ENCODE measurements around the gene KCNA2. TPM values are rescaled to one million over a fixed set of nuclear protein-coding genes. Genes with fewer than 3 reads are reported as not detected.

KCNA2 gene
- total RNA-seq, result under 1 TPM; 0.04 to 0.08 TPM

DNA sequence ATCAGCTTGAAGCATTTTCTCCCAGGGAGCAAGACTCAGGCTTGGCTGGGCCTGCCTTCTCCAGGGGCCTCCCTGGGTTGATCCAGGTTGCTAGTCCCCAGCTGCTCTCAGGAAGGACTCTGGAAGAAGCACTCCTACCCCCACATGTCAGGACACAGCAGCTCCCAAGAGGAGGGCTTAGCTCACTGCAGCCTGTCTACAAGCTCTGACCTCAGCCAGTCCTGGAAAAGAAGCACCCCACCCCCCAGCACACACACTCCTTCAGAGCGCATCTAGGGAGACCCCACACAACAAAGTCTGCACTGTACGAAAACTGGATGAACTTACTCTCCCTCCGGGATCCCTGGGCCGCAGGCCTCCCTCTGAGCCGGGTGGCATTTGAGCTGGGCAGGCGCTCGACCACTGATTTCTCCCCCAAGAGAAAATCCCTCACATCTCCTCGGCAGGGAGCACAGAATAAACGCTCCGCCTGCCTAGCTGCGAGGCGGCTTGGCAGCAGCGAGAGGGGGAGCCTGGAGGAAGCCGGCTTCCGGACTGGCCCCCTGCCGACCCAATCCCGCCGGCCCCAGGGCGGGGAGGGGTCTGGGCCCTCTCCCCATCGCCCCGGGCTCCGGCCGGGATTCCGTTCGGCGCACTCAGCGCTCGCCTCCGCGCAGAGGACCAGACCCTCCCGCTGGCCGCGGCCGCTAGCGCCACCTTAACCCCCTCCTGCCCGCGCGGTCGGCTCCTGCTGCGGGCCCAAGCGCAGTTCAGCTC is at the start of gene KCNA2:
TSS of gene KCNA2 (minus strand) at position 458 of the 756 bp plus-strand sequence. CDS start 1,576 bp downstream, outside the sequence.
- Mint-ChIP-seq H3K4me1 (peaks cover 9% of the 10 kb centered on the region), H3K27ac (no peak within 1 kb of the TSS), H3K36me3 (no peaks in the 10 kb centered on the region), H3K27me3 (peaks cover 56% of the 10 kb centered on the region), H3K4me3 (peak within 1 kb of the TSS; percentile 76), H3K9me3 (no peaks in the 10 kb centered on the region)
- DNase-seq, result no peak

DNA sequence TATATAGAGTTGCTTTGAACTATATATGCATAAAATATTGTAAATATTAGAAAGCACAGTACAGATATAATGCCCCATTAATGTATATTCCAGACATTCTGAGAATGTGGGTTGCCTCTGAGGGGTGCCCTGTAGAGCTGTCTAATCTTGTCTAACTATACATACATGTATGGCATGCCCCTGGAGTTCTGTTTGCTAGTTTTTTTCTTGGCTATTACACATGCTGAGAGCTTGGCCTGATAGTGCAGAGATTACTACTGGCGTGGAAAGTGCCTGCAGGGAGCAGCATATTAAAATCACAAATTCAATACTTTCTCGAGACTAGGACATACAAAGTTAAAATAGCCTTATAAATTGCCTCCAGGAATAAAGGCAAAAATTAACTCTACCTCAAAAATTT is 44.5 kb upstream of the KCNA2 start:
- Mint-ChIP-seq H3K4me1 (peaks cover 21% of the 10 kb centered on the region), H3K27ac (no peak overlapping the region), H3K9me3 (no peaks in the 10 kb centered on the region), H3K27me3 (no peaks in the 10 kb centered on the region), H3K36me3 (peaks cover 13% of the 10 kb centered on the region), H3K4me3 (no peak overlapping the region)
- no peak for DNase-seq

DNA sequence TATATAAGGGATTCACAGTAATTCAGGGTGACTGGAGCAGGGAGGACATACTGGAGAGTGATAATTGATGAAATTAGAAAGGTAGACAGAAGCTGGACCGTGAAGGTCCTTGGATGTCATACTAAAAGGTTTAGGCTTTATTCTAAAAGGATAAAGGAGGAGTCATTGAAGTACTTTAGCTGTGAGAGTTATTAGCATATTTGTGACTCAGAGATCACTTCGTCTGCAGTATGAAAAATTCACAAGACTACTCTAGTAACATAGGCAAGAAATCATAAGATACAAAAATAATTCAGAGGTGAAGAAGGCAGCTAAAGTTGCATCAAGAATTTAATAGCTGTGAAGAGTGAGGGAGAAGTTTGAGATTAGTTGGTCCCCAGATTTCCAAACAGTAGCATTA is 42.3 kb upstream of the KCNA2 start:
- Mint-ChIP-seq H3K9me3 (no peaks in the 10 kb centered on the region), H3K4me1 (peaks cover 31% of the 10 kb centered on the region), H3K4me3 (no peak overlapping the region), H3K27ac (no peak overlapping the region), H3K36me3 (peaks cover 9% of the 10 kb centered on the region), H3K27me3 (no peaks in the 10 kb centered on the region)
- no peak for DNase-seq

GRCh38 chr1:110647254-110647891 is 41.2 kb upstream of the KCNA2 start:
- no peak for DNase-seq
- H3K27me3 Mint-ChIP-seq, result no peaks in the 10 kb centered on the region
- H3K27ac Mint-ChIP-seq, result no peak overlapping the region
- peak overlapping the region; percentile 35 for H3K4me3 Mint-ChIP-seq
- H3K36me3 Mint-ChIP-seq, result peaks cover 6% of the 10 kb centered on the region
- H3K4me1 Mint-ChIP-seq, result peaks cover 33% of the 10 kb centered on the region
- H3K9me3 Mint-ChIP-seq, result no peaks in the 10 kb centered on the region

- H3K9me3 Mint-ChIP-seq, result peaks cover 2% of the 10 kb centered on the region
- no peak overlapping the region for H3K4me3 Mint-ChIP-seq
- peak overlapping the region; percentile 74 for H3K27ac Mint-ChIP-seq
- peaks cover 2% of the 10 kb centered on the region for H3K36me3 Mint-ChIP-seq
- no peak for DNase-seq
- peaks cover 41% of the 10 kb centered on the region for H3K4me1 Mint-ChIP-seq
- H3K27me3 Mint-ChIP-seq, result no peaks in the 10 kb centered on the region
Observed at GRCh38 chr1:110645821-110646735, 39.9 kb upstream of the KCNA2 start.

DNA sequence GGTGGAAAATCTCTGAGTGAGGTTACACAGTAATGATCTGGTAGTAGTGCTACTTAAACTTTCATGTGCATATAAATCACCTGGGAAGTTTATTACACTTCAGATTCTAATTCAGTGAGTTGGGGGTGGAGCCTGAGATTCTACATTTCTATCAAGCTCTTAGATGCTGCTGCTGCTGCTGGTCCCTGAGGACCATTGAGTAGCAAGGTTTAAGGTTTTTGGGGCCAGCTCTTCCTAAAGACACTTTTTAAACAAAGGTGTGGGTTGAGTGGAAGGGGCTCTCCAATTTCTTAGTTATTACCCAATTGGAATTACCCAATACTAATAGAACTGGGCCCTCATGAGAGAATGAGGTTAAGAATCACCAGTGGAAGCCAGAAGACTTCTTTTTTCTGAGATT is 39.1 kb upstream of the KCNA2 start:
- no peak for DNase-seq
- H3K27me3 Mint-ChIP-seq, result no peaks in the 10 kb centered on the region
- H3K9me3 Mint-ChIP-seq, result peaks cover 2% of the 10 kb centered on the region
- no peak overlapping the region for H3K27ac Mint-ChIP-seq
- no peak overlapping the region for H3K4me3 Mint-ChIP-seq
- H3K36me3 Mint-ChIP-seq, result peaks cover 5% of the 10 kb centered on the region
- H3K4me1 Mint-ChIP-seq, result peaks cover 43% of the 10 kb centered on the region

DNA sequence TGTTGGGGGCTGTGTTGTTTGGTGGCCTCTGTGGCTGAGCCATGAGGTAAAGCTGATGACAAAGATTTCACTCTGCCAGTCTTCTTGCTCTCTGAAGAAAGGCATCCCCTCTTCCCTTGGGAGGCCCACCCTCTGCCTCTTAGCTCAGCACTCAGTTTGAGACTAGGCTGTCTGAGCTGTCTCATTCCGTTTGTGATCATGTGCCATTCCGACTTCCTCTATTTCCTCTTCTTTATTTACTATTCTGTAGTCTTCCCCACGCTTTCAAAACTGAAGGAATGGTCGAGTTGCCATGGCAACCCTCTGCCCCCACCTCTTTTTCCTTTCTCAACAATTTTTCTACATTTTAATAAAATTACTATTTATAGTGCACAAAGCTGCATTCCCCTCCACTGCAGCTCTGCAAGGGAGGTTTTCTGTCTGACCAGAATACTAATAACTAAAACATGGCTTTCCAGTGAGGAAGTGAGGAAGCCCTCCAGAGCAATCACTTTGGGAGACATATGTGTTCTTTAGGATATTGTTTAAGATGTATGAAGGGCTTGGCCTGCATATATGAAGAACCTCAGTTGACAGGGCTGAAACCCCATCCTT is 37.8 kb upstream of the KCNA2 start:
- Mint-ChIP-seq H3K27ac (no peak overlapping the region), H3K9me3 (peaks cover 2% of the 10 kb centered on the region), H3K4me1 (peaks cover 53% of the 10 kb centered on the region), H3K27me3 (no peaks in the 10 kb centered on the region), H3K36me3 (peaks cover 7% of the 10 kb centered on the region), H3K4me3 (no peak overlapping the region)
- DNase-seq, result no peak

DNA sequence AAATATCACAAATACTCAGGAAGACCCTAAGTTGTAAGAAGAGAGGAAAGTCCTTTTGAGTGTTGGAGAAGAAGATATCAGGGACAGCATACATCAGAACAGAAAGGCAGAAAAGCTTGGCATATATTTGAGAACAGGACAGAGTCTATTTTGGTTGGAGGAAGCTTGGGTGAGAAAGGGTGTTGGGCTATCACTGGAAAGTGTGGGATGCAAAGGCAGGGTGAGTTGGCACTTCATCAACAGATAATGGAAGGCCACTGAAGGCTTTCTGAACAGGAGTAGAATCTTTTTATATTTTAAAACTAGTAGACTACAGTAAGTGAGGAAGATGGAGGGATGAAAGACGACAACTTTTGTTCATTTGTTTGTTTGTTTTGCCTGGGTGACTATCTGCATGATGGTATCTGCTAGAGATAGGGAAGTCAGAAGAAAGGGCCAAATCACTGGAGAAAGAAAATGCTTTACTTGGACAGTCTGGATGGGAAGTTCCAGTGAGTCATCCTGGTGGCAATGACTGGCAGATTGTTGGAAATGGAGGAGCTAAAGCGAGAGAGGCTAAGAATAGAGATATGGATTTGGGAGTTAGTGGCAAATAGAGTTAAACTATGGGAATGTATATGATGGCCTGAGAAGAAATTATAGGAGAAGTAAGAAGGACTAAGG is 33.7 kb upstream of the KCNA2 start:
- H3K9me3 Mint-ChIP-seq, result peaks cover 2% of the 10 kb centered on the region
- peaks cover 5% of the 10 kb centered on the region for H3K36me3 Mint-ChIP-seq
- no peaks in the 10 kb centered on the region for H3K27me3 Mint-ChIP-seq
- peaks cover 73% of the 10 kb centered on the region for H3K4me1 Mint-ChIP-seq
- no peak overlapping the region for H3K4me3 Mint-ChIP-seq
- no peak overlapping the region for H3K27ac Mint-ChIP-seq
- no peak for DNase-seq

GRCh38 chr1:110638556-110638955 is 32.4 kb upstream of the KCNA2 start:
- Mint-ChIP-seq H3K27me3 (no peaks in the 10 kb centered on the region), H3K27ac (no peak overlapping the region), H3K4me1 (peaks cover 75% of the 10 kb centered on the region), H3K9me3 (peaks cover 2% of the 10 kb centered on the region), H3K4me3 (no peak overlapping the region), H3K36me3 (peaks cover 5% of the 10 kb centered on the region)
- DNase-seq, result no peak

- Mint-ChIP-seq H3K9me3 (peaks cover 2% of the 10 kb centered on the region), H3K4me1 (peaks cover 78% of the 10 kb centered on the region), H3K27me3 (no peaks in the 10 kb centered on the region), H3K27ac (no peak overlapping the region), H3K36me3 (peaks cover 5% of the 10 kb centered on the region), H3K4me3 (no peak overlapping the region)
- DNase-seq, result no peak
Observed at GRCh38 chr1:110638058-110638457, 31.9 kb upstream of the KCNA2 start.

DNA sequence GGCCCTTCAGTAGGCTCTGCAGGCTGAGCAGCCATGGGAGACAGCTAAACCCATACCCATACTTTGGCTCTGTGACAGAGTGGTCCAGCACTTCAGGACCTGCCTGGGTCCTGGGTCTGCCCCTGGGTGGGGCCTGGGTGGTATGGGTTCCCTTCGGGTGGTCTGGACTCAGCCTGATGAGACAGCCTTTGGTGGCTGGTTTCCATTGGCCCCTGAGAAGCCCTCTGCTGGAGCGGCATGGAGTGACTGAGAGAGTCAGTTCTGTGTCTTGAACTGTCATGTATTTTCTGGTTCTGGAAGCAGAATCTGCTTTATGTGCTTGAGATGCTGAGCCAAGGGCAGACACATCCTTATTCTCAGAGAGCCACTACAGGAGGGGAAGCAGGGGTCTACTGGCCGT is 31.3 kb upstream of the KCNA2 start:
- no peak for DNase-seq
- H3K4me3 Mint-ChIP-seq, result no peak overlapping the region
- no peak overlapping the region for H3K27ac Mint-ChIP-seq
- peaks cover 2% of the 10 kb centered on the region for H3K9me3 Mint-ChIP-seq
- peaks cover 5% of the 10 kb centered on the region for H3K36me3 Mint-ChIP-seq
- H3K4me1 Mint-ChIP-seq, result peaks cover 74% of the 10 kb centered on the region
- H3K27me3 Mint-ChIP-seq, result no peaks in the 10 kb centered on the region

DNA sequence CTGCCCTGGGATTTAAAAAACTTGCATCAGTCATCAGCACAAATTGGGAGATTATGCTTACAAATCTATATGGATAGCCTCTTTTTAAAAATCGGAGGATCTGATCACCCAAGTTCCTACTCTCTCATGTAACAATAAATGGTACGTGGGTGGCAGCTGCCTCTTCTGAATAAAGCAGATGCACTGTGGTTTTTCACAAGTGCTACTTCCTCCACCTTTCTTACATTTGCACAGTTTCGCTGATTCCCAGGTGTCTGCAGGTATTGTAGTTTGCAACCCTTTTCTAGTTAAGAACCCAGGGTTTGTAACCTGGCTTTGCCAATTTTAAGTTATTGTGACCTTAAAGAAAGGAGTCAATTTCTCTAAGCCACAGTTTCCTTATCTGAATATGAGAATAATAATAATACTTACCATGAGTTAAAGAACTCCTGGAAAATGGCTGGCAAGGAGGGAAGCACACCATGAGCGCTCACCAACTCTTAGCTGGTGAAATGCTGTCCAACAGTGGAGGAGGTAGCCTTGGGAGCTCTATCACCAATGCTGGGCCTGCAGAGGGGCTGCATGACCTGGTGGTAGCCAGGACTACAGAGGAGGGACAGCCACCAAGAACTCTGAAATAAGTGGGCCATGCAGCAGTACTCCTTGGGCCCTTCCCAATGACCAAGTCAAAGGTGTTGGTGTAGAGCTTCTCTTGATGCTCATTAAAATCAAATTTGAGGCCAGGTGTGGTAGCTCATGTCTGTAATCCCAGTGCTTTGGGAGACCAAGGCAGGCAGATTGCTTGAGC is 30.2 kb upstream of the KCNA2 start:
- DNase-seq, result no peak
- Mint-ChIP-seq H3K4me1 (peaks cover 67% of the 10 kb centered on the region), H3K4me3 (peak overlapping the region; percentile 40), H3K36me3 (peaks cover 5% of the 10 kb centered on the region), H3K27me3 (no peaks in the 10 kb centered on the region), H3K27ac (peak overlapping the region; percentile 90), H3K9me3 (no peaks in the 10 kb centered on the region)

DNA sequence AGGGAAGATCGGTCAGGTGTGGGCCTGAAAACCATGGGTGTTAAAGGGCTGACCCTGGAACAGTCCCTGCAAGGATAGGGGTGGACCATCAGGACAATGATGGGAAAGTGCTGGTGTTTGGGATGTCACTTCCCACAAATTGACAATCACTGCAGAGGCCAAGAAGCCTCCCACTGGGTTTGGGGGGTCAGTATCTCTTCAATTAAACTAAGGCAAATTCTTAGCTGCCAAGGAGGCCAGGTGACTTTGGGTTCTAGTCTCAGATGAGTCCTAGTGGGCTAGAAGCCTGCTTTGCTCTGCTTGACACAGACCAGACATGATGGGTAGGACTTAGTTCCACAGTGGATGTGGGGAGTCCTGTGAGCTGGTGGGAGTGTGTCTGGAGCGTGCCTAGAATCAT is 29.3 kb upstream of the KCNA2 start:
- peaks cover 4% of the 10 kb centered on the region for H3K36me3 Mint-ChIP-seq
- H3K27ac Mint-ChIP-seq, result peak overlapping the region; percentile 90
- no peak for DNase-seq
- H3K4me1 Mint-ChIP-seq, result peaks cover 66% of the 10 kb centered on the region
- peak overlapping the region; percentile 40 for H3K4me3 Mint-ChIP-seq
- no peaks in the 10 kb centered on the region for H3K27me3 Mint-ChIP-seq
- H3K9me3 Mint-ChIP-seq, result no peaks in the 10 kb centered on the region
